ENCODE measurements around the gene NLGN4X. TPM values are rescaled to one million over a fixed set of nuclear protein-coding genes. Genes with fewer than 3 reads are reported as not detected.

Gene NLGN4X
- 1 to 10 TPM in 1 of 2 donors, under 1 TPM in 1; 0.66 to 1.0 TPM for total RNA-seq

GRCh38 chrX:6228720-6229119, at the start of gene NLGN4X:
NLGN4X (minus strand) TSS chrX:6228867; CDS start chrX:6151466, 77,401 bp downstream.
- Histone ChIP-seq H3K4me1 (peaks cover 13% of the 10 kb centered on the region), H3K4me3 (no peak within 1 kb of the TSS), H3K27me3 (no peaks in the 10 kb centered on the region), H3K9me3 (no peaks in the 10 kb centered on the region), H3K27ac (no peak within 1 kb of the TSS), H3K36me3 (replicated peaks in 1 of 2; ENCODE audit: insufficient read depth in 1 of 2, low read depth in 2 of 2) (no peaks in the 10 kb centered on the region)
- TF ChIP-seq CTCF (IDR thresholded peaks at IDR 0.05) = no peak
- no peak for DNase-seq
- ATAC-seq = no peak
- 0 to 1% methylated on average over 8 to 11 of the region's 12 CpGs for WGBS, 2 donors
- intact Hi-C loops (cut with DNase I) = no loop called here

- H3K4me3 ChIP-seq = no peak overlapping the region
- no peak overlapping the region for H3K27ac ChIP-seq
- WGBS, 2 donors = 61 to 100% methylated on average over 1 to 2 of the region's 2 CpGs
- ATAC-seq = no peak
- intact Hi-C loops (cut with DNase I) = no loop called here
- H3K27me3 ChIP-seq = no peaks in the 10 kb centered on the region
- H3K4me1 ChIP-seq = no peaks in the 10 kb centered on the region
- no peak for TF ChIP-seq CTCF (IDR thresholded peaks at IDR 0.05)
- TF ChIP-seq POLR2A (IDR thresholded peaks at IDR 0.05) = no peak
- no peak for DNase-seq
- H3K9me3 ChIP-seq = no peaks in the 10 kb centered on the region
- no peaks in the 10 kb centered on the region for H3K36me3 ChIP-seq (replicated peaks in 1 of 2; ENCODE audit: insufficient read depth in 1 of 2, low read depth in 2 of 2)
Observed at GRCh38 chrX:6266041-6266440, 37.4 kb upstream of the NLGN4X start.

- DNase-seq (no peak), ATAC-seq (no peak)
- Histone ChIP-seq H3K36me3 (replicated peaks in 1 of 2; ENCODE audit: insufficient read depth in 1 of 2, low read depth in 2 of 2) (no peaks in the 10 kb centered on the region), H3K9me3 (no peaks in the 10 kb centered on the region), H3K4me3 (no peak overlapping the region), H3K4me1 (no peaks in the 10 kb centered on the region), H3K27ac (no peak overlapping the region), H3K27me3 (no peaks in the 10 kb centered on the region)
- no peak for TF ChIP-seq CTCF (IDR thresholded peaks at IDR 0.05)
- intact Hi-C loops (cut with DNase I) = no loop called here
- WGBS, 2 donors = 49 to 73% methylated on average over 3 of the region's 3 CpGs
Observed at GRCh38 chrX:6262959-6263358, 34.3 kb upstream of the NLGN4X start.

GRCh38 chrX:6257025-6257424, 28.4 kb upstream of the NLGN4X start:
- Histone ChIP-seq H3K36me3 (replicated peaks in 1 of 2; ENCODE audit: insufficient read depth in 1 of 2, low read depth in 2 of 2) (no peaks in the 10 kb centered on the region), H3K4me1 (no peaks in the 10 kb centered on the region), H3K27ac (no peak overlapping the region), H3K9me3 (no peaks in the 10 kb centered on the region), H3K27me3 (no peaks in the 10 kb centered on the region), H3K4me3 (no peak overlapping the region)
- intact Hi-C loops (cut with DNase I) = no loop called here
- WGBS, 2 donors = 34 to 51% methylated on average over 3 of the region's 3 CpGs
- no peak for ATAC-seq
- TF ChIP-seq CTCF (IDR thresholded peaks at IDR 0.05) (no peak), POLR2A (IDR thresholded peaks at IDR 0.05) (no peak)
- no peak for DNase-seq

- intact Hi-C loops (cut with DNase I) = no loop called here
- H3K4me3 ChIP-seq = no peak overlapping the region
- no peaks in the 10 kb centered on the region for H3K36me3 ChIP-seq (replicated peaks in 1 of 2; ENCODE audit: insufficient read depth in 1 of 2, low read depth in 2 of 2)
- no peak overlapping the region for H3K27ac ChIP-seq
- 68 to 71% methylated on average over 6 of the region's 6 CpGs for WGBS, 2 donors
- ATAC-seq (no peak), DNase-seq (no peak)
- no peaks in the 10 kb centered on the region for H3K9me3 ChIP-seq
- TF ChIP-seq POLR2A (IDR thresholded peaks at IDR 0.05) = no peak
- no peak for TF ChIP-seq CTCF (IDR thresholded peaks at IDR 0.05)
- no peaks in the 10 kb centered on the region for H3K27me3 ChIP-seq
- no peaks in the 10 kb centered on the region for H3K4me1 ChIP-seq
Observed at GRCh38 chrX:6244666-6245065, 16.0 kb upstream of the NLGN4X start.

All from body of pancreas (tissue), 4 donors.